ENCODE results near the gene KIF16B.

KIF16B gene

DNA sequence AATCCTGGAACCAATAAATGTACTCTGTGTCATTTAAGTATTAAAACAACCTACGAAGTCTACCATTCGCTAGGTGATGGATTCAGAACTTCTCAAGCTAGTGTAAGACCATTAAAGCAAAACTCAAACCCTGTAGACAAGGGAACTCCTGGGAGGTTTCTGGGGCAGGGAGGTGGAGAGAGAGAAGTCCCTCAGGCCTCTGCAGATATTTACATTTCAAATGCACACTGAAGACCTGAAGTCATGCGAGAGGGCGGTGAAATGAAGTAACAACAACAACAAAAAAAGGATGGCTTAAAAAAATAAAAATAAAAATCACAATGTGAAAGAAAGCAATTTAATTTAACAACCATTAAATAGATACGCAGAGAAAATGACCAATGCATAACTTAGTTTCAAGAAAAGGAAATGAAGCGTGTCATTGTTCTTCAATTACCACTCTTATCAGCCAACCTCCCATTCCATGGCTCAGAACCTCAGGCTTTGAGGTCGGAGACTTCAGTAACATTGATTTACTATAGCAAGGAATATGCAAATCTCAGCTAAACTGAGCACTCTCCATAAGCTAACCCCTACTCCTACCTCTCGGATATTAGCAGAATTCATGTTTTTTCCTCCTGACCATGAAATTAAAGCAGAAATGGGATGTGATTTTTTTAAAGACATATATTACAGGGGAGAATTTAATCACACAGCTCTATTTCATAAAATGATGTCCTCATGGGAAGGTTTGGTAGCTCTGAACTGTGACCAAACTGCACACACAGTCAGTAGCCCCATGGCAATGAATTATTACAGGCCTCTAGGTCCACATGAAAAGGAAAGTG lies 140.6 kb downstream of the KIF16B start:
- no peak for DNase-seq

DNA sequence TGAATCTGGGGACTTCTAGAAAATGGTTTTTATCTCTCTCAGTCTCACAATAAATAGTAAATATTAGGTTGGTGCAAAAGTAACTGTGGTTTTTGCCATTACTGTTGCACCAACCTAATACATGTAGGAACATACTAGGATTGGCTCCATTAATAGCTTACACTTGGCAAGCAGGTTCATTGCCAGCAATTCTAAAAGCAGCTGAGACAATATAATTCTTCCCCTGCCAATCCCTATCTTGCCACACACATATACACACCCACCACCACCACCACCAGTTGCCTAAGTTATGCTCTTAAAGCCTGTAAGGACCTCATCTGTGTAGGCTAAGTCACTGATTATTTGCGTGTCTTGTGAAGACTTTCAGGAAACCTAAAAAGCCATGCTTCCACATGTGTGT lies 145.1 kb downstream of the KIF16B start:
- DNase-seq: no peak

DNA sequence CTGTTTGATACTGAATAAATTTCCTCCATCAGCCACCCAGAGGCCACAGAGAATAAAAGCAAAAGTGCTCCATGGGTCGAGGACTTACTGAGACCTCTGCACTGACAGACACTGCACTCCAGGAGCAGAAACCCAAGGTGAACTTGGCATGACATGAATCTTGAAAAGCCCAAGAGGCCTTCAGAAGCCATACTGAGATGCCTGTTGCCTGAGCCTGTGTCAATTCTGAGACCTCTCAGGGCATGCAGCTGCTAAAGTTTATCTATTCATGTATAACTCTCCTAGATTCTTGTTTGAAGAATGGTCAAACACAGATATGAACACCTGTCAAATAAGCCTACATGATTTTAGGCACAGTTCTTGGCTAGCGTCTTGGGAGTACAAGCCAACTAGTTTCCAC lies 145.7 kb downstream of the KIF16B start:
- no peak for DNase-seq

DNA sequence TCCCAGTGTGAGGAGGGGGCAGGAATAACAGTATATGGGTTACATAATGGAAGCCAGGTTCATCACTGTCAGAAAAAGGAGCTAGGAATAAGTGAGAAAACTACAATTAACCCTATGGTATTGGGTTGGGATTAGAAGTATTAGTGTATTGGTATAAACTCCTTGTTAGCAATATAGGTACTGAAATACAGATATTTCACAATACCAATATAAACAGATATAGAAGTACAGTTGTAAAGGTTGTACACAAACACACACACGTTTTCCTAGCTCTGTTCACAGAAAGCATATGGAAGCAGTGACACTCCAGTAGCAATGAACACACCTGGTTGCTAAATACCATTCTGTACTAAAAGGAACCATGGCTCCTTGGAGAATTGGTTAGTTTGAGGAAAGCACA lies 148.5 kb downstream of the KIF16B start:
- DNase-seq: no peak

DNA sequence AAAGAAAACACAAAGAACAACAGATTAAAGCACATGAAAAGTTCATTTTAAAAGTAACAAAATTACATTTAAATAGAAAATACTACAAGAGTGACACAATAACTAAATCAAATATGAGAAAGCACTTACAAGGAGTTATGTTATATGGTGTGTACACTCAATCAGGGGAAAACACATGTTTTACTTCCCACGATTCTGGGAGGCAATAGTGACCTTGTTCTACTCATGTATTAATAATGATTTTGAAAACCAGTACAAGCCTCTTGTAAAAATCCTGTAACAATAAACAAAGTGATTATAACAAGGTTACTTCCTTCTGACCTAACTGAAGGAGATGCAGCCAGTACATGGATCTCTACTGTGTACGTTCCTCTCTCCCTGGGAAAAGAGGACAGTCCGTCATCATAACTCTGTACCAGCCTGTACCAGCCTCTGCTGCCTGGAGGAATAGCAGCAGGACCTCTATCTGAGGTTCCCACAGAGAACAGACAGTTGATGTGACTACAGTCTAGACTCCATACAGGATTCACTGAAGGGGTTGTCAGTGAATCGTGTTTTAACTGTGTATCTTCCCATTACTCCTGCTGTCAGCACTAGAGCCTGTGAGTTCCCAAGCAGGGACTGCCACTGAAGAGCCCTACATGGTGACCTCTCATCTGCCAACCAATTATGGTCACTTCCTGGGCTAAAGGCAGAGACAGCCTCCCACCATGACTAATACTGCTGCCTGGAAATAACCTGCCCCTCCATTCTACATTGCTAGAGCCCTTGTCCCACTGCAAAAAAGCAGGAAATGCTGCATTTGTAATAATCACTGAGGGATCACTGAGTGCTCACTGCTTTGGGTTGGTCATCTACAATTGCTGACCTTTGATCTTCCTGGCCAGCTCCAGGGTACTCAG lies 149.7 kb downstream of the KIF16B start:
- DNase-seq: no peak

DNA sequence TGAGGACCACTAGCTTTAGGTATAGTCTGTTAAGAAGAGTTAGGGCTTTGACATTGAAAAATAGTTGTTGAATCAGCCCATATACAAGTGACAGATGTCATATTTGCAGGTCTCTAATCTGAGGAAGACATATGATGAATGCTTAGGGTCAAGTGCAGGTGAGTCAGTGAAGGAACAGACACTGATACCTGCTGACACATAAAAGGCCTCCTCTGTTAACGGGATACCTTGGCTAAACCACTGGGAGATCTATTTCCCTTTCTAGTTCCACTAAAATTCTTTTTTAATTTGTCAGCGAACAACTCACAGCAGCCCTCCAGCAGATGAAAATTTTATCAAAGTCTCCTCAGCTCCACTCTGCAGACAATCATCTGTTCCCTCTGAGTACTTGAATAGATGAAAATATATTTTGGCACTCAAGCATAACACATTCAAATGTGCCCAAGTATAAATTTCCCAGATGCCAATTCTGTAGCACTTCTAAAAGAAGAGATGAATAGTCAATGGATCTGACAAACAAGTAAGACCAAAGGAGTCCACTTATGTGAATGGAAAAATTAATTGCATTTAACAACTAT lies 154.0 kb downstream of the KIF16B start:
- no peak for DNase-seq

DNA sequence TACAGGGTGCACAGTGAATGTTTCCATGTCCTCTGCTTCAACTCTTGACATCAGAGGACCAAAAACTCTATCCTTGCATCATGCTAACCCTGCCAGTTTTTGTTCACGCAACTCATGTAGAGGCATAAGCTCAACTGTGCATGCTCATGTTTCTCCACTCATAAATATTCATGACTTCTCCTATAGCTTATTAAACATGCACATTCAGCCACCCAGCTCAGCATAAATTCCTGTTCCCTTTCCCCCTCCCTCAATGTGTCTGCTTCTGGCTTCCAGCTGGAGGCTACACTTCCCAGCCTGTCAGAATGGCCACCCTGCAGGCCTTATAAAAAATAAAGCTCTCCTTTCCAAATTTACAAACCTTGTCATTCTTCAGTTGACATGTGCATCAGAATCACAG lies 154.6 kb downstream of the KIF16B start:
- no peak for DNase-seq

DNA sequence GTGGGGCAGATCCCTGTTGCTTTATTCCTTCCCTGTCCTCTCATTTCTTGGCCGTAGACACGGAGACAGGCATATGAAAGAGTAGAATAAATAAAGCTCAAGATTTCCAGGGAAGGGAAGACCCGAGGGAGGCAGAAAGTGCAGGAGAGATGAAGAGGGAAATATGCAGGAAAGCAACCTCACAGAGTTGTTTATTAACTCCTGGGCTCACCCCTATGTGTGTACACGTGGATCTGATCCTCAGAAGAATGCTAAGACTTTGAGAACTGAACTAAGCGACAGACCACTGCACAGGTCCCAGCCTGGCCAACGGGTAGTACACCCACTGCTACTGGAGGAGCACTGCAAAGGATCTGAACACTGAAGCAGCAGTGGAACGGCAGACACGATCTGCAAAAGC lies 156.2 kb downstream of the KIF16B start:
- DNase-seq: no peak

DNA sequence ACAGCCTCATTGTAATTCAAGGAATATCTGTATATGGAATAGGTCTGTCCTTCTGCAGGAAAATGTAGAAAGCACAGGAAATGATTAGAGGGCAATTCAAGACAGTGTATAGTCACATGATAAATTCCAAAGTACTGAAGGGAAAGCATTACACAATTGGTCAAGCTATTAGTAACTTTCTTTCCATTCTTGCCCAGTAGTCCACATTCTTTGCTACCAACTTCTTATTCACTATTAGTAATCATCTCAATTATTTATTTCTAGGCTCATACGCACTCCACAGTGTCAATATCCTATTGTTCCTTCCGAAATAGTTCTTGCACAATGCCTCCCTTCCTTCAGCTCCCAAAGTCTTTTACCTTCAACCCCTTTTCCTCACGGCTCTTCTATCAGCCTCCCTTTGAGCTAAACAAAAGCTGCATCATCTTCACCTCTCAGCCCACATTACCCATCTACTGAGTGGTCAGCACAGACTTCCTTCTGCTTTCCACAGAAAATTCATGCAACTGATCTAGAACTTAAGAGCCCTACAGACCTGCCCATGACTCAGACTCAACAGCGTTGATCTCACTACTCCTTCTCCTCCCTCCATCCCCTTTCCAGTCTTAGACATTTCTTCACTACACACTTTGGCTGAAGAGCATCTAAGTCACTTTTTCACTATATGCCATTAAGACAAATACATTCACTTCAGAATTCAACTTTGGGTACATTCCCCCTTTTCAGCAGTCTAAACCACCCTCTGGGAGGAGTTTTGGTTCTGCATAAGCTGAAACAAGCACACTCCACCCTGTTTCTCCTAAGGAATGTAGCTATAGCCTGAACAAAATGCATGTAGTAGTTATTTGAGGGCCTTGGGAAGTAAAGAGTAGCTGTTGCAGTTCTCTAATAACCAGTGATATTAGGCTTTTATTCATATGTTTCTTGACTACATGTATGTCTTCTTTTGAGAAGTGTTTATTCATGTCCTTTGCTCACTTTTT lies 157.9 kb downstream of the KIF16B start:
- DNase-seq: no peak

DNA sequence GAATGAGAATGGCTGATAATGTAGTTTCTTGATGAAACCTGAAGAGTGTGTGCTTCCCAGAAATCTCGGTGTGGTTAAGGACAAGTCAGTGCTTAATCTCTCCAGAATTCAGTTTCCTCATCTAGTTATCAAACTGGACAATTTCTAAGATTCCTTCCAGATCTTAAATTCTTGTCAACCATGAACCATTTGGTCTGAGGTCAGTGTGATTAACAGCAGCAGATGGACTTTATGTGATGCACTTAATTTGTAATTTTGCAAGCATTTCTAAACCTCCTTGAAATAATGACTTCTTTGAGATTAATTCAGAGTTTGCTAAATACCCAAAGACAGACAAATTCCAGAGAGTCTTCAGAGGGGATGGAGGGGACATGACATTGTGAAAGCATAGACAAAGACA lies 160.3 kb downstream of the KIF16B start:
- DNase-seq: no peak

DNA sequence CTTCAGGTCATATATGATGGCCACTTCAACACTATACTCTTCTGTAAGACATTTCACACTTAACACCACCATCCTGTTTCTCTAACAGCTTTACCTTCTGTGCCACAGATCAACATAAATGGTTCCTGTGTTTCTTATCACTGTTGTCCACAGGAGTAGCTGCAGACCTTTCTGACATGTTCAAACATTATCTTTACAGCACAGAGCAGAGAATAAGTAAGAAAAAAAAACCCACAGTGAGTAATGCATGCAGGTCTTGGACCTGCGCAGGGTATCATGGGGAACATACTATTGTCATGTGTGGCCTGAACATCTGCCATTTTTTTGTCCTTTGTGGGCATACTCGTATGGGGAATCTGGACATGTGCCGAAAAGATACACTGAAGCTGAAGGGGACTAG lies 161.9 kb downstream of the KIF16B start:
- DNase-seq: no peak

DNA sequence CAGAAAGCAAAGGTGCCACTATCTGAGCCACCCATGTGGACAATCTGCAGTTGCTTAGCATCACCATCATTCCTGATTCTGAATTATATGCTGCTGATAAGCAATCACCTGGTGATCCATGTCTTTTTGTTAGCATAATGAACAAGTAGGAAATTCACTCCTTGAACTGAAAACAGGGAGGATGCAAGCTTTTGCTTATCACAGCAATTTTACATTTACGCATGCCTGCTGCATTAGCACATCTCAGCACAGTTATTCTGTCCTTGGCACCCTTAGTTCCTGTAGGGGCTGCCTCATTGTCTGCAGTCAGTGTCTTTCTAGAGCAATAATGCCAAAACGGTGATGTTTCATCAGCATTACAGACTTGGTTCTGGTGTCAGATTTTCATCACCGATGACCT lies 162.6 kb downstream of the KIF16B start:
- DNase-seq: no peak

DNA sequence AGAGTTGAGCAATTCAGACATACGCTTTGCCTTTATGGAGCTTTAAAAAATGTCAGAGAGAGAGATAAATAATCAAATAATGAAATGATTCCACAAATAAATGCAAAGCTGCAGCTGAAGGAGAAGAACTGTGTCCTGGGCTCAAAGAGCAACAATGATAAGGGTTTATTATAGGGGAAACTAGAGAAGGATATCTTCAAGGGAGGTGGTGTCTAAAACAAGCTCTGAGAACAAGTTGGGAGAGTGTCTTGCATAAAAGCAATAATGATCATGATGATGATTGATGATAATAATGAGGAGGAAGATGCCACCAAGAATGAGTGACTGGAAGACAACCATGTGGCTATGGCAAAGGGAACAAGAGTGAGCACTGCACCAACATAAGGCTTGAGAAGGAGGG lies 164.3 kb downstream of the KIF16B start:
- DNase-seq: no peak

DNA sequence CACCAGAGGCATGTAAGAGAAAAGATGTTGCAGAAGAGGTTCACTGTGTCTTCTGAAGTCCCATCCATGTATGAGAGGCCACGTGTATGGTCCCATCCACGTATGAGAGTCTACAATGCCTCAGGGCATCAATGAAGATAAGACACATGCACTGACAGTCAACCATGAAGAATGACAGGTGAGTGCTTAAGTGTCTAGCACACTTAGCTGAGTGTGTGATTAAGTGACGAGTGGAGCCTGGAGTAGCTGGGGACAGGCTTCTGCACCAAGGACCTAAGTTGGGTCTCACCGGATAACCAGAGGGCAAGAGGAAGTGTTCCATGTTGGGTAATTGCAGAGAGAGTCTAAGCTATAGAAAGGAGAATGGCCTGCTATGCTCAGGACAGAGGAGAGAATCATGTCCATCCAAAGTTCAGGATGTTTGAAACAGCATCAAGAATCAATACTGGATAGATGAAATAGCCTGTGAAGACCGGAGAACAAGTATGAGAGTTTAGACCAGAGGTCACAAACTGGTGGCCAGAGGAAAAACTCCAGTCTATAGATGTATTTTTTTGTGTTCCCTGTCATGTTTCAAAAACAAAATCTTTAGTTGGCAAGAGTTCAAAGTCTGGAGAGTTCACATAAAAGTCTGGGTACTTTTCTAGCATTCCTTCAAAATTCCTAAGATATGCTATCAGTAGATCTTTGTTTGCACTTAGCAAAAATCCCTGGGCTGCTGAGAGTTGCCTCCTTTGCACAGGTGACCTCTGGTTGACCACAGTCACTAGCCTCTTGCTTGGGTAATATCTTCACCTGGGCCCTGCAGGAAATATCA lies 165.8 kb downstream of the KIF16B start:
- DNase-seq: no peak

DNA sequence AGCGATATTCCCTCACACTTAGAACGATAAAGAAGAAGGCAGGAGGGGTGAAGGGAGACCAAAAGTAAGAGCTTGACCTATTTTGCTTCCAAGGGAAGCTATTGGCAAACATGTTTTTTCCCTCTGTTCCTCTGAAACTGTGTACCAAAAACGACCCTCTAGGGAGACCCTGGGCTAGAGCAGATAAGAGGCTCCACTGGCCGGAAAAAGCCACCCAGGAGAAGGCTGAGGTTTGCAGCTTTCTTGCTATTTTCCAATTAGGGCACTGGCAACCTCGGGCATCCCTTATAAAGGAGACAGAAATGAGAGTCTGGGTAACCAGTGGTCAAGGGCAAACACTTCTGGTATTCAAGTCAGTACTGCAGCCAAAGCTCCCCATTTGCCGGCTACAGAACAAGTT lies 168.0 kb downstream of the KIF16B start:
- no peak for DNase-seq

DNA sequence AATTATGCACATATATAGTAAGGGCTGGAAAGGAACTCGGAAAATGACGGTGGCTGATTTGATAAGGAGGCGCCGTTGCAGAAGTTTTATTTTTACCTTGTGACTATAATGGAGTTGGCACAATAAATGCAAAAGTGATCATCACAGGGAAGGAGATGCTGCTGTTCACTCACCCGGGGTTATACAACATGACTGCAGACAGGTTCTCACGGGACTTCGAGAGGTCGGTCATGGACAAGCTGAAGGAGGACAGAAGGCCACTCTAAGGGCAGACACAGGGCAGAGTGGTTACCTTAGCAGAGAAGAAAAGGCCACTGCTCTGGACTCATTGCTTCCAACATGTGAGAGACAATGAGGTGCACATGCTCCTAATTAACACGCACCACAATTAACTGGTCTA lies 168.6 kb downstream of the KIF16B start:
- DNase-seq: no peak

DNA sequence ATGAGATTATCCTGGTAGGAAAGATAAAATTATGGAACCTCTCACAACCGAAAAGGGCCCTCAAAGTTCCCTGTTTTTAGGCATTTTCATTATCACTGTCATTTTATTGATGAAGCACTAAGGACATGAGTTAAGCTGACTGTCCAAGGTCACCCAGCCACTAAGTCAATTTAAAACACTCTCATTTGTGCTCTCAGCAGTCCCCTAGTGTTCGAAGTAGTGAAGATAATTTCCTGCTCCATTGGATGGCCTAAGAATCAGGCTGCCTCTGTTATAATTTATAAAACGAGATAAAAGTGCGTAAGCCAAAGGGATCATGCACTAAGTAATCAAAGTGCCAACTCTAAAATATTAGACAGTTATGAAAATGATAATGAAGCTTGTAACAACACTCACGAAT lies 169.1 kb downstream of the KIF16B start:
- no peak for DNase-seq

DNA sequence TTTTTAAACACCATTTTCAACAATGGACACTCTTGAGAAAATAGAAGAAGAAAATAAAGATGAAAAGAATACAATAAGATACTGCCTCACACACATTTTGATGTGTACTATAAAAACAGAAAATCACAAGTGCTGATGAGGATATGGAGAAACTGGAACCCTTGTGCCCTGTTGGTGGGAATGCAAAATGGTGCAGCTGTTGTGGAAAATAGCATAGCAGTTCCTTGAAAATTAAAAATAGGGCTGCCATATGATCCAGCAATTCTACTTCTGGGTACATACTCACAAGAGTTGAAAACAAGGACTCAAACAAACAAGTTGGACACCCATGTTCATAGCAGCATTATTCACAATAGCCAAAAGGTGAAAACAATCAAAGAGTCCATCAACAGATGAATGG lies 173.0 kb downstream of the KIF16B start:
- no peak for DNase-seq

DNA sequence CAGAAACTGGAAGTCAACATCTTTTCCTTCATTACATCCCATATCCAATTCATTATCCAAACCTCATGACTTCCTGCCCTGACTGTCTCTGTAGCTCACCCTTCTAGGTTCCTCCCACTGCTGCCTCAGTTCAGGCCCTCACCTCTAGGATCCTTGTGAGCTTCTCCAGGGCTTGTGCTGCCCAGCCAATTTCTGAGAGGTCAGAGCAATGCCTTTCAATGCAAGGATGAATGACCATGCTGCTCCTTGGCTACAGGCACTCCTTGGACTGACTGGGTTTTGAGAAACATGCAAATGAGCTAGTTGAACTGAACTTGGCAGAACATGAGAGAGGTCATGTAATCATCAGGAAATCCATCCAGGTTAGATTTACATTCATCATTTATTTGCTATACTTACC lies 173.4 kb downstream of the KIF16B start:
- no peak for DNase-seq

DNA sequence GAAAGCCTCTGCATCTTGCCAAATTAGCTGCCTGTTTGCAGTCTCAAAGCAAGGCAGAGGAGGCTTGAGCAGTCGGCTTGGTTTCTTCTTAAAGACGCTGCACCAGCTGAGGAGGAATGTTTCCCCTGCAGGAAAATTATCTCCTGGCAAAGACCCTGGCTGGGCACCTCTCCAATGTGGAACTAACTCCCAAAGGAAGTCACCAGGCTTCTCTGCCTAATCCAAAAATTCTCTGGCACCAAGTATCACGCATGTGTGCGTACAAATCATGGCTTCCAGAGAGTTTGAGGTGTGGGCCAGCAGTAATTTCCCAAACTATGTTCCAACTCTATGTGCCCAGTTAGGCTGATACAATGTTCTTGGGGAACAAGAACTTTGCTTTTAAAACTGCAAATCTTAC lies 176.2 kb downstream of the KIF16B start:
- no peak for DNase-seq

DNA sequence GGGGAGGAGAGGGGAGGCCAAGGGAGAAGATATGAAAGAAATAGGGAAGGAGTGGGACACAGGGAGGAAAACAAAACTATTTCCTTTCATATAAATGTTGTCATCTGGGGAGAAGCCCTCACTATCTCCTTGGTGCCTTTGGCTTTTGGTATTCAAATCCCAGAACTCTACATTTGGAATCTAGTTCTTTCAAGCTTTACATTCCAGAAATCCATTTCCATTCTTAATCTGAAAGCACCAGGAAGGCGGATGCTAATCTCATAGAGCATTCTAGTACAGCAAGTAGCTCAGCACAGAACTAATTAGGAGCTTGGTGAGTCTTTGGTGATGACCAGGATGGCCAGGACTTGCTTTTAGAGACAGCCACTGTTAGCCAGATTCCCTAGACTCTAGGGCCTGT lies 177.9 kb downstream of the KIF16B start:
- no peak for DNase-seq

DNA sequence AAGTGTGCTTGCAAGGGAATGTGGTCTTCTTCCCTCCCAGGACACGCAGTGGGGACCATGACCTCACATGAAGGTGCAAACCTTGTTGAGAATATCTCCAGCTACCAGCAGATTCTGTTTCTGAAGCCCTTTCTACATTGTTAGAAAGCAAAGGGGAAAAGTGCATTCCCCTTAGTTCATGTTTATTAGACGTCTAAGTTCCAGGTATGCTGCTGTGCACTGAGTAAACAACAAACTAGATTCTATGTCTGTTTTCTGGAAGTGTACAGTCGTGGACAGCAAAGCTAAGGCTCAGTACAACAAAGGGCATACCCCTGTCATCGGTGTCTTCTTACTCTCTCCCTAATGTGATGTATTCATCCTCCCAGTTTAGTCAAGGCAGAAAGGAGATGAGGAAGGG lies 178.5 kb downstream of the KIF16B start:
- no peak for DNase-seq
